Coronary artery (tissue), 2 donors: ENCODE measurements around the gene TXNRD1.

Source experiments
- DNase-seq: peaks from one replicate; pipeline ENCODE4 v3.0.0-alpha.2; 2017; ENCODE audit warnings: low spot score
- H3K27ac ChIP-seq, 2 donors: fragments of 200-600 bp; sonication (generic); one replicate each; pipeline ENCODE4 v1.5.1; 2016 to 2019
- H3K4me3 ChIP-seq: fragments of 200-600 bp; sonication (generic); 2 replicates; pipeline ENCODE4 v1.5.1; 2016; ENCODE audit warnings: mild to moderate bottlenecking, moderate library complexity
- CTCF ChIP-seq: fragments of 200-600 bp; sonication (generic); IDR thresholded peaks from one replicate; pipeline ENCODE4 v1.5.1; 2019; ENCODE audit warnings: antibody characterized with exemption

TXNRD1 gene

GRCh38 chr12:104344682-104345081 is 129.1 kb downstream of the TXNRD1 start:
- DNase-seq: no peak
- no peak overlapping the region for H3K27ac ChIP-seq
- TF ChIP-seq CTCF: no peak
- H3K4me3 ChIP-seq: no peak overlapping the region

- no peak for TF ChIP-seq CTCF
- Histone ChIP-seq H3K4me3 (peak overlapping the region; percentile 18), H3K27ac (peak overlapping the region in 1 of 2 donors; percentile 11)
- DNase-seq: no peak
These were observed 129.9 kb downstream of the TXNRD1 start for GRCh38 chr12:104345234-104346066.

GRCh38 chr12:104347374-104348075 is 131.9 kb downstream of the TXNRD1 start:
- no peak for TF ChIP-seq CTCF
- no peak for DNase-seq
- H3K4me3 ChIP-seq: no peak overlapping the region
- no peak overlapping the region for H3K27ac ChIP-seq

- no peak overlapping the region for H3K4me3 ChIP-seq
- no peak for DNase-seq
- no peak for TF ChIP-seq CTCF
- H3K27ac ChIP-seq: no peak overlapping the region
These were observed 132.9 kb downstream of the TXNRD1 start for GRCh38 chr12:104348283-104348993.

GRCh38 chr12:104348994-104349494 is 133.5 kb downstream of the TXNRD1 start:
- Histone ChIP-seq H3K27ac (no peak overlapping the region), H3K4me3 (no peak overlapping the region)
- no peak for TF ChIP-seq CTCF
- no peak for DNase-seq

- DNase-seq: no peak
- TF ChIP-seq CTCF: no peak
- Histone ChIP-seq H3K4me3 (no peak overlapping the region), H3K27ac (no peak overlapping the region)
These were observed 134.9 kb downstream of the TXNRD1 start for GRCh38 chr12:104350211-104351056.
